GM15510 (cell line): Measurements from ENCODE around the gene MIA2.

Experiments used
- POLR2A ChIP-seq: IDR thresholded peaks from 3 replicates; pipeline ENCODE4 v1.6.1; 2011; ENCODE audit warnings: borderline replicate concordance; ENCODE audit not compliant: insufficient read length; ENCODE audit errors: extremely low read depth

MIA2 gene

DNA sequence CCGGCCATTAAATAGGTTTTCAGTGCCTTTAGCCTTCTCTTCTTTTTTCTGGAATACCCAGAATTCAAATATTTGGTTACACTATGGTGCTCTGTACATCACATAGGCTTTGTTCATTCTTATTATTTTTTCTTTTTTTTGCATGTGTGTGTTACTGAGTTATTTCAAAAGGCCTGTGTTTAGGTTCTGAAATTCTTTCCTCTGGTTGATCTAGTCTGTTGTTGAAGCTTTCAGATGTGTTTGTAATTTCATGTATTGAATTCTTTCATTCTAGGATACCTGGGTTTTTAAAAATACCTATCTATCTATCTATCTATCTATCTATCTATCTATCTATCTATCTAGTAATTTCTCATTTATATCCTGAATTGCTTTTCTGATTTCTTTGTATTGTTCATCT is 131.6 kb downstream of the MIA2 start:
- no peak for TF ChIP-seq POLR2A

- no peak for TF ChIP-seq POLR2A
Measured at GRCh38 chr14:39366460-39367386, 133.0 kb downstream of the MIA2 start.

DNA sequence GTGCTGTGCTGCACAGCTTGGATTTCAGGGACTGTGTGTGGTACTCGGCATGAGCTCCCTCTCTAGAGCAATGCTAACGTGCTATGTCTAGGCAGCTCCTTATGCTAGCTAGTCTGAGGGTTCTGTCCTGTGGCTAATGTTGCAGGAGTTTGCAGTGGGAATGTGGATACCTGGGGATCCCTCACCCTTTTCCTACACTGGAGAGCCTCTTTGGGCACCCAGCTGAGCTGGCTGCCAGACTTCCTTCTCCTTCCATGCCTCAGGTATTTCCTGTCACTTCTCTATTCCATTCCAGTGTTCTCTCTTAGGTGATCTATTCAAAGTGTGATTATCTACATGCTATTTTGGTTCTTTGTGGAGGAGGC is 133.7 kb downstream of the MIA2 start:
- no peak for TF ChIP-seq POLR2A

DNA sequence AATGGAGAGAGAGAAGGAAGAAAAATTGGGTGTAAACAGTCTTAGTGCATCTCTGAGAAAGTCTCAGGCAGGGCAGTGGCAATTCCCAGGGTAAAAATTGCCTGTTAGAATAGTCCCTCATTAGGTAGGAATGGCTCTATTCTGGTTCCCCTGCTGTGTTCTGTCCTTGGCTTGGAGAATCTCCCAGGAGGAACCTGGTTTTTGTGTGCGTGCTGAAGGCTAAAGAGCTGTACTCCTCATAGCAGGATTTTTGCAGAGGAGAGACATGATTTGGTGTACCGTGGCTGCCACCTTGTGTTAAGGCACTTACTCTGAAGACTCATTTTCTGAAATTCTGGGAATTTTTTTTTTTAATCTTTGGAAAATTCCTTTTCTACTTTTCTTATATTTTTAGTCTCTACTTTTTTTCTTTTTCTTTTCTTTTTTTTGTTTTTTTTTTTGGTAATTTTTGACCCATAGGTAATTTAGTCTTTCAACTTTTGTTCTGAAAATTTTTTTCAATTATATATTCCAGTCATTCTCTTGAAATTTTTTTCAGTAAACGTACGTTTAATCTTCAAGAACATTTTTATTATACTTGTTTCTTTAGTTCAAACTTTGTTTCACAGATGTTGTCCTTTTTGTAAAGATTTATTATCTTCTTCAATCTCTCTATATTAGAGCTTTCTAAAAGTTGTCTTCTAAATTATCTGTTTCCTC is 134.7 kb downstream of the MIA2 start:
- TF ChIP-seq POLR2A = no peak

DNA sequence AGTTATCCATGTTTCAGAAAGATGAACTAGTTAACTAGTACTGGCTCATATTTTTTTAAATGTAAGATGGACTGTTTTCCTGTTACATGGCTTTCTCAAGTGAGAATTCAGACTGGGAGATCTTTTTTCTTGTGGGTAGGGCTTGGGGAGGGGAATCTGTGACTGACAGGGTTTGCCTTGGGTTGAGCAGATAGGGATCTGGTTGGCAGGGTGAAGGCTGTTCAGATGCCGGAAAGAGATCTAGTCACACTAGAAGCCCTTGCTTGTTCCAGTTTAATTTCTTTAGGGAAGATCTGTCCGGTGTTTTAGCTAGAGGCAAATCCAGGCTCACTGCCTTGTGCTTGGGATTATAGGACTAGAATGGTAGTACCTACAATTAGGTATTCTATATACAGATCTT is 135.3 kb downstream of the MIA2 start:
- no peak for TF ChIP-seq POLR2A

GRCh38 chr14:39370415-39370814 is 136.7 kb downstream of the MIA2 start:
- TF ChIP-seq POLR2A = no peak

GRCh38 chr14:39372656-39373055 is 138.9 kb downstream of the MIA2 start:
- no peak for TF ChIP-seq POLR2A

DNA sequence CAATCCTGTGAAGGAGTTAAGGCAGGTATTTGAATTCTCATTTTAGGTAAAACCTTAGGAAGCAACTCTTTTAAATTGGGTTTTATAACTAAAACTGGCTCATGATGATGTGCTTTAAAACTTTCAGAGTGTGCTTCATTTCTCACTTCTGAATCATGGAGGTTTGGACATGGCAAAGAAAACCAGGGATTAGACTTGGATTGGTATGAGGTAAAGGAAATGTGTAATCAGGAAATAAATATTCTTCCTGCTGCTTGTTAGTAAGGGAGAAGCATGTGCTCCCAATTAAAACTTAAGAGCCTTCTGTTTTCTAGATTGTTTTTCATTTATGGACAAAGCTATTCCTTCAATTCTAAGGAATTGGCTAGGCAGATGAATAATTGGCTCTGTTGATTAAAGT is 141.1 kb downstream of the MIA2 start:
- TF ChIP-seq POLR2A = no peak

GRCh38 chr14:39376667-39377403 is 143.1 kb downstream of the MIA2 start:
- TF ChIP-seq POLR2A = no peak

- no peak for TF ChIP-seq POLR2A
Measured at GRCh38 chr14:39381366-39381765, 147.7 kb downstream of the MIA2 start.

GRCh38 chr14:39382463-39382862 is 148.7 kb downstream of the MIA2 start:
- TF ChIP-seq POLR2A = no peak

GRCh38 chr14:39383026-39383660 is 149.4 kb downstream of the MIA2 start:
- no peak for TF ChIP-seq POLR2A

GRCh38 chr14:39383741-39384140 is 150.0 kb downstream of the MIA2 start:
- no peak for TF ChIP-seq POLR2A

DNA sequence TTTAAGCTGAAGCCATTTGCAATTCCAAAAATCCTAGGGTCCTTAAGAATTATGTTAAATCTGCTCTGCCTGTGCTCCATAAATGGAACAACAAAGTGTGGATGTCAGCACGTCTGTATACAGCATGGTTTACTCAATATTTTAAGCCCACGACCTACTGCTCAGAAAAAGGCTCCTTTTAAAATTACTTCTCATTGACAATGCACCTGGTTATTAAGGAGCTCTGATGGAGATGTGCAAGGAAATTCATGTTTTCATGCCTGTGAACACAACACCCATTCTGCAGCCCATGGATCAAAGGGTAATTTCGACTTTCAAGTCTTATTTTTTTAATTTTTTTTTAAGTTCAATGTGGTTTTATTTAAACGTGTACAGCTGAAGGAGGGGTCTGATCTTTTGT is 150.5 kb downstream of the MIA2 start:
- TF ChIP-seq POLR2A = no peak

DNA sequence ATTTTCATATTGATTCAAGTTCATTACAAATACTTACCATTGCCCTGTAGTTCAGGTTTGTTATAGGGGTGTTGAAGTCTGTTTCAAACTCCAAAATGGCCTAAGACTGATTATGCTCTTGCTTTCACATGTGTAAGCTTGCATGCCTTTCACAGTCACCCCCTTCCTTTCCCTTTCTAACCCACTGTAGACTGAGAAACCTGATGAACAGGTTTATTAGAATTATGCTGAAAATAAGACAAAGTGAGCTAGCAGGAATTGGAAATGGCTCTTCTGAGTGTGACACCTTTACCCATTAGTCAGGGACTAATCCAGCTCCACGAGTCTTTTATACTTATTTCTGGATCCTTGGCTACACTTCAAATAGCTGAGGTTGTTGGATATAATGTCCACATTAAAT is 159.6 kb downstream of the MIA2 start:
- TF ChIP-seq POLR2A = no peak
